GM19025 (cell line): ENCODE measurements around the gene NIPSNAP2.
A peak's percentile ranks its signal among the peaks of the same experiment; 100 is the strongest.
"Not testable (repeated sequence)": the region's sequence is repeated elsewhere in the genome, so short reads cannot be mapped to it uniquely, and the experiment has no call there.

Source experiments
- ATAC-seq: cut with Tn5 transposase; IDR thresholded peaks from one replicate; pipeline ENCODE4 v1.9.1; 2021; ENCODE audit warnings: mild to moderate bottlenecking, low read depth, moderate library complexity; ENCODE audit not compliant: unreplicated experiment

Gene NIPSNAP2

GRCh38 chr7:55973747-55974250, 9.4 kb downstream of the NIPSNAP2 start:
- ATAC-seq: no peak

GRCh38 chr7:55975988-55976633, 11.7 kb downstream of the NIPSNAP2 start:
- no peak for ATAC-seq

GRCh38 chr7:55977831-55978230, 13.4 kb downstream of the NIPSNAP2 start:
- no peak for ATAC-seq

- ATAC-seq: no peak
Measured at GRCh38 chr7:55980266-55980665, 15.9 kb downstream of the NIPSNAP2 start.

- no peak for ATAC-seq
Measured at GRCh38 chr7:55983537-55983936, 19.2 kb downstream of the NIPSNAP2 start.

- no peak for ATAC-seq
Measured at GRCh38 chr7:55992346-55992745, 28.0 kb downstream of the NIPSNAP2 start.

- ATAC-seq: no peak
Measured at GRCh38 chr7:55996856-55997500, 32.6 kb downstream of the NIPSNAP2 start.

GRCh38 chr7:56003749-56004148, 39.4 kb downstream of the NIPSNAP2 start:
- no peak for ATAC-seq

- no peak for ATAC-seq
Measured at GRCh38 chr7:56007167-56007652, 42.8 kb downstream of the NIPSNAP2 start.

- ATAC-seq: no peak
Measured at GRCh38 chr7:56007891-56008290, 43.5 kb downstream of the NIPSNAP2 start.

- no peak for ATAC-seq
Measured at GRCh38 chr7:56009695-56010094, 45.3 kb downstream of the NIPSNAP2 start.

GRCh38 chr7:56017015-56017414, 52.6 kb downstream of the NIPSNAP2 start:
- ATAC-seq: not testable (repeated sequence)

GRCh38 chr7:56019501-56019900, 55.1 kb downstream of the NIPSNAP2 start:
- ATAC-seq: no peak

GRCh38 chr7:56023500-56023899, 59.1 kb downstream of the NIPSNAP2 start:
- no peak for ATAC-seq

GRCh38 chr7:56026538-56026937, 62.2 kb downstream of the NIPSNAP2 start:
- no peak for ATAC-seq

- no peak for ATAC-seq
Measured at GRCh38 chr7:56028942-56029630, 64.7 kb downstream of the NIPSNAP2 start.

GRCh38 chr7:56030340-56030739, 66.0 kb downstream of the NIPSNAP2 start:
- ATAC-seq: no peak

GRCh38 chr7:56031556-56031955, 67.2 kb downstream of the NIPSNAP2 start:
- not testable (repeated sequence) for ATAC-seq

- ATAC-seq: not testable (repeated sequence)
Measured at GRCh38 chr7:56032578-56032977, 68.2 kb downstream of the NIPSNAP2 start.

- ATAC-seq: peak; percentile 96
Measured at GRCh38 chr7:56033671-56034432, 69.5 kb downstream of the NIPSNAP2 start.

- no peak for ATAC-seq
Measured at GRCh38 chr7:56040730-56041129, 76.3 kb downstream of the NIPSNAP2 start.
